GM18873 (cell line): ENCODE data around the gene PMPCB.
A peak's percentile ranks its signal among the peaks of the same experiment; 100 is the strongest.

Source experiments
- ATAC-seq: cut with Tn5 transposase; IDR thresholded peaks from one replicate; pipeline ENCODE4 v1.9.1; 2021; ENCODE audit warnings: mild to moderate bottlenecking, moderate library complexity, moderate number of reproducible peaks; ENCODE audit not compliant: unreplicated experiment, low FRiP score

PMPCB gene

DNA sequence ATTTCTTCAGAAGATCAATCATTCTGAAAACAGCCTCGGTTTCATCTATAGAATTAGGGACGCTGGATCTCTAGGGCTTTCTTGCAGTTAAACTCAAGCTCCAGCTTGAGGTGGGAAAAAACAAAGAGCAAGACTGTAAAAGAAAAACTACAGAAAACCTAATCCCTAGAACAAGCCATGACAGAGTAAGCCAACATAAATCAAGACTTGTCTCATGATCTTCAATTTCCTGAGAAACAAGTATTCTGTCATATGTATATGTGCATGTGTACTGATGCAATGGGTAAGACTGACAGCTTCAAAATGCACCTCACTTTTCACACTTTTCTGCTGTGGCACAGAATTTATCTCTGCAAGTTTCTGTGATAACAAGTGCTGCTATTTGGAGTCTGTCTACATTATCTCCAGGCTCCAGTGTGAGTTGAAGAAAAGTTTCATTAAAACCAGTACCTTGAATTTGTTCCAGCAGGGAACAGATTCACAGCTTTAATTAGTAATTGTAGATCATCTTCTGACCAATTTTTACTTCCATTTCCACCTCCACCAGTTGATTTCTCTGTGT, 19.2 kb downstream of the PMPCB start:
- ATAC-seq, result no peak

GRCh38 chr7:103317009-103317408, 19.8 kb downstream of the PMPCB start:
- ATAC-seq, result no peak

DNA sequence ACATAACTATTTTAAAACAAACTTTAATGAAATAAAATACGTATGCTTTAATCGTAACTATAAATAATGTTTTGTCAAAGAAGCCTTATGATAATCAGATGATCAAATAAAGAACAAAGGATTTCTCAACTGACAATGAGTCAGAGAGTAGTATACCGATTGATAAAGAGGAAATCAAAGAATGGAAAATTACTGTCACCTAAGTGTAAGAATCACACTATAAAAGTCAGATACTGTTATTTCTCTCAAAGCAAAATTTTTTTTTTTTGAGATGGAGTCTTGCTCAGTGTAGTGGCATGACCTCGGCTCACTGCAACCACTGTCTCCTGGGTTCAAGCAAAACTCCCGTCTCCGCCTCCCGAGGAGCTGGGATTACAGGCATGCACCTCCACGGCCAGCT, 28.5 kb downstream of the PMPCB start:
- ATAC-seq, result no peak

DNA sequence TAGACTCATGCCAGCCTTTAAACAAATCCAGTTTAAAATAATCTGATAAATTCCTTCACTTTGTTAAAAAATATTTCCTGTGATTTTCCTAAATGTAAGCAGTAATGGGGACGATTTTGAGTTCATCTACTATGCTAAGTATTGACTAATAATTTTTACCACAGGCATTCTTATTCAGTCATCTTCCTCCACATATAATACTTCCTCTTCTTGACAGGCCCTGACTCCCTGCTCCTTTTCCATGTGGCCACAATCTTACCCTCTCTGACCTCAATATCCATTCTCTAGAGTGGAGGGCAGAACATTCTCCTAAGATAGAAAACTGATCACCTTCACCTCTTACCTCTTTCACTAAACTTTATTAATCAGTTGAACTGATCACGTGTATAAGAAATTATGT, 39.5 kb downstream of the PMPCB start:
- no peak for ATAC-seq

DNA sequence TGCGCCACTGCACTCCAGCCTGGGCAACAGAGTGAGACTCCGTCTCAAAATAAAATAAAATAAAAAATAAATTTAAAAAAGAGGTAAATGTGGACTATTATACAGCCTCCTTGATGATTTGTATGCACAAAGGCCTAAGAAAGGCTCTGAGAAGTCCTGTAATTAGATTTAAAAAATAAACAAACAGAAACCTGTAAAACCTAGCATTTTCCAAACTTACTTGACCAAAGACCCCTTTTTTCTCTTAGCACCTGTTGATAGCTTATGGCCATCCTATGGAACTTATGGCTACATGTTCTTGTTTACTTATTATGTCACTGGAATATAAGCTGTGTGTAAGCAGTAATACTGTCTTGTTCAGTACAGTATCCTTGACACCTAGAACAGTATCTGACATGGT, 41.6 kb downstream of the PMPCB start:
- ATAC-seq, result no peak

- no peak for ATAC-seq
Measured at GRCh38 chr7:103341466-103341865, 44.2 kb downstream of the PMPCB start.

- no peak for ATAC-seq
Measured at GRCh38 chr7:103343332-103343731, 46.1 kb downstream of the PMPCB start.

GRCh38 chr7:103343758-103344452, 46.7 kb downstream of the PMPCB start:
- peak; percentile 13 for ATAC-seq

DNA sequence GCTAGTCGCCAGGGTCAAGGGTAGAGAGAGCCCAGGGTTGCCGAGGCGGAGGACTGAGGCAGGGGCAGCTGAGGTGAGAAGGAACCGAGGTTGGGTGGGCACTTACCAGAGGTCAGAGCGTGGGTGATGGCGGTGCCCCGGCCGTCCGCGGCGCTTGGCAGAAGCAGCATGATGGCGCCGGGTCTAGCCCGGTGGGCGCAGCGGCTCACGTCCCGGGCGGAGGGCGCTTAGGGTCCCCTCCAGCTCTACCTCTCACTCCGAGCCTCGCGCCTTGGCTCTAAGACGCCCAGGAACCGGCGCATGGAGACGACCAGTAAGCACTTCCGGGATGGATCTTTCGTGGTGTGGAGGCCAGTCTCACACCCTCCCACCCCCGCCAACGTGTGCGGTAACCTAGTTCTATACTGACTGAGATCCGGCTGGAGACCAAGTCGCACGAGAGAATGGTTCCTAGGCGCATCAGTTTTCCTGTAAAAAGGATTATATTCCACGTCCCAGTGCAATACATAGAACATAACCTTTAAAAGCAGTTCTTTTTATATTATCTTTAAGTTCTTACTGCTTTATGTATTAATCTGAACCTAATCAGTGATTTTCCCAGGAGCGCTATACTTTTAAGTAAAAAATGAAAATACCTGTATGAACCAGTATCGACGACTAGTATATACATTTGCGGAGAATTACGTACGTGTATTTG, 47.4 kb downstream of the PMPCB start, which contains the start of gene DNAJC2:
TSS of gene DNAJC2 (minus strand) at position 315 of the 697 bp plus-strand sequence. CDS start at position 170, 145 bp downstream.
- ATAC-seq, result peak; percentile 63

GRCh38 chr7:103346396-103346795, 49.2 kb downstream of the PMPCB start:
- ATAC-seq, result no peak

- peak; percentile 56 for ATAC-seq
Measured at GRCh38 chr7:103347507-103348267, 50.5 kb downstream of the PMPCB start, which contains the start of gene PSMC2. Gene PSMC2, plus strand, starts transcription at chr7:103347643. Its CDS starts 69 bp downstream, at chr7:103347712.

DNA sequence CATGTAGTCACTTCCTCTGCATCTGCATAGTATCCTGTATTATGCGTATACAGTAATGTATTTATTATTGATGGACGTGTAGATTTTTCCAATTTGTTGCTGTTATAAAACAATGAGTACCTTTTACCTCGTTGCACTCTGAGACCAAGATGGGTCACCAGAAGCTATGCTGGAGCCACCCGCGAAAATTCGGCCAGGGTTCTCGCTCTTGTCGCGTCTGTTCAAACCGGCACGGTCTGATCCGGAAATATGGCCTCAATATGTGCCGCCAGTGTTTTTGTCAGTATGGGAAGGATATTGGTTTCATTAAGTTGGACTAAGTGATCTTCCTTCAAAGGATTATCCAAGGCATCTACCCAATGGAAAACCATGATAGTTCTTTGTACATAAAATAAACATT, 51.2 kb downstream of the PMPCB start:
- no peak for ATAC-seq

- ATAC-seq, result no peak
Measured at GRCh38 chr7:103348959-103349358, 51.7 kb downstream of the PMPCB start.

- ATAC-seq, result no peak
Measured at GRCh38 chr7:103349805-103350204, 52.6 kb downstream of the PMPCB start.
